PC-9 (cell line): Measurements from ENCODE around the gene PRSS56. TPM values are rescaled to one million over a fixed set of nuclear protein-coding genes. Genes with fewer than 3 reads are reported as not detected.

ENCODE experiments used
- BruUV-seq: library from RNA; stranded (reverse); fragments of 400-500 nt; replicated peaks from 2 replicates; lab custom pipeline; 2021; lab: Mats Ljungman, UMichigan
- CTCF ChIA-PET: fragments of 300-600 bp; sonication (Branson Sonifier 250); formaldehyde crosslinking; loops from one replicate; lab custom pipeline; 2022; ENCODE audit warnings: antibody characterized with exemption; lab: Charles Lee
- POLR2A ChIA-PET: fragments of 300-600 bp; sonication (Branson Sonifier 250); formaldehyde crosslinking; loops from one replicate; lab custom pipeline; 2022; ENCODE audit warnings: antibody characterized with exemption; ENCODE audit not compliant: unreplicated experiment; lab: Charles Lee
- DNase-seq, 2 experiments: peaks; one replicate each; pipeline versions ENCODE4 v3.0.0 to v3.0.0-alpha.2; 2015 to 2022; ENCODE audit warnings: mixed read lengths in 1 of 2
- H2AFZ ChIP-seq: fragments of 200-600 bp; sonication (generic); 2 replicates; pipeline ENCODE4 v1.8.1; 2017; ENCODE audit warnings: antibody characterized with exemption
- H3F3A ChIP-seq: fragments of 200-600 bp; sonication (generic); 2 replicates; pipeline ENCODE4 v1.8.1; 2017; ENCODE audit warnings: antibody characterized with exemption, mild to moderate bottlenecking, low read depth; ENCODE audit not compliant: insufficient read depth
- H3K27ac ChIP-seq: fragments of 200-600 bp; sonication (generic); 2 replicates; pipeline ENCODE4 v1.6.1; 2016; ENCODE audit warnings: mixed run types
- H3K27me3 ChIP-seq: fragments of 200-600 bp; sonication (generic); 2 replicates; pipeline ENCODE4 v1.6.1; 2016; ENCODE audit warnings: low read depth, mixed run types; ENCODE audit not compliant: insufficient read depth
- H3K36me3 ChIP-seq: fragments of 200-600 bp; sonication (generic); 2 replicates; pipeline ENCODE4 v1.6.1; 2016; ENCODE audit warnings: low read depth, mixed run types
- H3K4me1 ChIP-seq: fragments of 200-600 bp; sonication (generic); replicated peaks from 2 replicates; pipeline ENCODE4 v1.6.1; 2016; ENCODE audit warnings: mixed run types; ENCODE audit not compliant: insufficient read depth
- H3K4me2 ChIP-seq: fragments of 200-600 bp; sonication (generic); 2 replicates; pipeline ENCODE4 v1.6.1; 2017; ENCODE audit warnings: mixed run types
- H3K4me3 ChIP-seq: fragments of 200-600 bp; sonication (generic); 2 replicates; pipeline ENCODE4 v1.6.1; 2016; ENCODE audit warnings: mixed run types
- H3K79me2 ChIP-seq: fragments of 200-600 bp; sonication (generic); 2 replicates; pipeline ENCODE4 v1.6.1; 2017; ENCODE audit warnings: low read depth, mixed run types
- H3K9me2 ChIP-seq: fragments of 200-600 bp; sonication (generic); 2 replicates; pipeline ENCODE4 v1.8.1; 2017; ENCODE audit warnings: mild to moderate bottlenecking; ENCODE audit not compliant: insufficient read depth
- H3K9me3 ChIP-seq: fragments of 200-600 bp; sonication (generic); 2 replicates; pipeline ENCODE4 v1.8.1; 2016; ENCODE audit warnings: low read depth; ENCODE audit not compliant: insufficient read depth
- H4K20me1 ChIP-seq: fragments of 200-600 bp; sonication (generic); 2 replicates; pipeline ENCODE4 v1.8.1; 2017; ENCODE audit not compliant: insufficient read depth
- EZH2 ChIP-seq: fragments of 200-600 bp; sonication (generic); IDR thresholded peaks from 2 replicates; pipeline ENCODE4 v1.8.0; 2017; ENCODE audit warnings: antibody characterized with exemption, low read depth
- intact Hi-C: fragments of 100-400 bp; cut with micrococcal nuclease; formaldehyde crosslinking; loops from one replicate; pipeline ENCODE4 v1.10.0; 2022; ENCODE audit not compliant: unreplicated experiment
- total RNA-seq: library from RNA; stranded (reverse); gene quantifications from 2 replicates; pipeline ENCODE4 v1.2.3, GENCODE V29; 2021
- TF ChIP-seq, protein P1 (sequence below): fragments of 200-600 bp; sonication (generic); conservative IDR thresholded peaks from 2 replicates; pipeline ENCODE4 v1.6.1; 2017; ENCODE audit warnings: mixed run types, antibody characterized with exemption, mild to moderate bottlenecking, moderate library complexity

Gene PRSS56
- total RNA-seq, 1 experiment from 2014 or later, result not detected

DNA sequence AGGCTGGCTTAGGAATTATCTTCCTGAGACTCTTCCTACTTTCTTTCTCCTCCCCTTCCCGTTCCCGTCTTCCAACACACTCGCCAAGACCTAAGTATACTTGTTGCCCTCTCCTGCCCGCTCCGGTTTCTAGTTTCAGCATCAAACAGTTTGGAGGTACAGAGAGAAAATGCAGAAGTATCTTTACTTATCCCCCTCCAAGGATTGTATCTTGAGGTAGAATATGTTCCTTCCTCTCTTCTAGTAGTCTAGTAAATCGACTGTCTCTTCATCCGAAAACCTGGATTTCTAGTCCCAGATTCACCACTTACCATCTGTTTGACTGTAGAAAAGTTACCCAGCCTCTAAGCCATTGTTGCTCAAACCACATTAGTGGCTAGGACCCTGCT, 31.1 kb downstream of the PRSS56 start:
- peak overlapping the region; percentile 87 for H3K4me3 ChIP-seq
- no peak for DNase-seq
- H3F3A ChIP-seq, result no peaks in the 10 kb centered on the region; the same call in 1 of the 2 replicates
- peaks cover 3% of the 10 kb centered on the region; the same call in 1 of the 2 replicates for H3K36me3 ChIP-seq
- H2AFZ ChIP-seq, result peak overlapping the region; percentile 97
- TSS peak; percentile 32 for BruUV-seq
- H3K4me2 ChIP-seq, result peak overlapping the region; percentile 91
- intact Hi-C loops, result loop anchor here (2.0 to 5.0 kb wide), 2 partner anchors 42 to 701 kb away; partner anchors contain the start of gene ATG16L1
- no peaks in the 10 kb centered on the region for H3K9me3 ChIP-seq
- POLR2A ChIA-PET, result interaction anchor here (0.6 to 1.0 kb wide), 2 partner anchors 138 to 878 kb away, joined by 5 to 7 read pairs; no protein-coding TSS in a partner anchor
- H4K20me1 ChIP-seq, result peaks cover 33% of the 10 kb centered on the region
- peaks cover 13% of the 10 kb centered on the region for H3K4me1 ChIP-seq
- H3K79me2 ChIP-seq, result peaks cover 87% of the 10 kb centered on the region
- H3K9me2 ChIP-seq, result no peaks in the 10 kb centered on the region
- no peaks in the 10 kb centered on the region for H3K27me3 ChIP-seq
- TF ChIP-seq, protein P1, sequence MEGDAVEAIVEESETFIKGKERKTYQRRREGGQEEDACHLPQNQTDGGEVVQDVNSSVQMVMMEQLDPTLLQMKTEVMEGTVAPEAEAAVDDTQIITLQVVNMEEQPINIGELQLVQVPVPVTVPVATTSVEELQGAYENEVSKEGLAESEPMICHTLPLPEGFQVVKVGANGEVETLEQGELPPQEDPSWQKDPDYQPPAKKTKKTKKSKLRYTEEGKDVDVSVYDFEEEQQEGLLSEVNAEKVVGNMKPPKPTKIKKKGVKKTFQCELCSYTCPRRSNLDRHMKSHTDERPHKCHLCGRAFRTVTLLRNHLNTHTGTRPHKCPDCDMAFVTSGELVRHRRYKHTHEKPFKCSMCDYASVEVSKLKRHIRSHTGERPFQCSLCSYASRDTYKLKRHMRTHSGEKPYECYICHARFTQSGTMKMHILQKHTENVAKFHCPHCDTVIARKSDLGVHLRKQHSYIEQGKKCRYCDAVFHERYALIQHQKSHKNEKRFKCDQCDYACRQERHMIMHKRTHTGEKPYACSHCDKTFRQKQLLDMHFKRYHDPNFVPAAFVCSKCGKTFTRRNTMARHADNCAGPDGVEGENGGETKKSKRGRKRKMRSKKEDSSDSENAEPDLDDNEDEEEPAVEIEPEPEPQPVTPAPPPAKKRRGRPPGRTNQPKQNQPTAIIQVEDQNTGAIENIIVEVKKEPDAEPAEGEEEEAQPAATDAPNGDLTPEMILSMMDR, result no peak
- no peak for TF ChIP-seq EZH2
- H3K27ac ChIP-seq, result peak overlapping the region; percentile 89
- CTCF ChIA-PET, result interaction anchor here (0.6 kb wide), 1 partner anchor 149 kb away, joined by 9 read pairs; no protein-coding TSS in a partner anchor

DNA sequence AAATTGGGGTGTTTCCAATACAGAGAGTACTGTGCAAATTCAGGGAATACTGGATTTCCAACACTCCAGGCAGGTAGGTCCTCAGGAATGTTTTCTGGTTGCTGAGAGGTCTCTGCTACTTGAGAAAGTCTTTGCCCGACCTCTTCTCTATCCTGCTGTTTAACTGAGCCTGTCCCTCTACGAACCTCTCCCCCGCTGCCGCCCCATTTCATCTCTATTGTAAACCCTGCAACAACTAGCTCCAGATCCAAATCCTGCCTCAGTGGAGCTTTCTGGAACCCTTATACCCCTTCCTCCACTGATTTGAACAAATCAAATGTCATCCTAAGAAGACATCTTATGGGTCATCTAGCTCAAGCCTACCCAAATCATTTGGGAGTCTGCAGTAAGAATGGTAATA, 31.6 kb downstream of the PRSS56 start:
- Histone ChIP-seq H2AFZ (no peak overlapping the region), H3K79me2 (peaks cover 82% of the 10 kb centered on the region), H3K9me2 (no peaks in the 10 kb centered on the region), H3K27ac (no peak overlapping the region), H3K36me3 (peaks cover 3% of the 10 kb centered on the region; the same call in 1 of the 2 replicates), H4K20me1 (peaks cover 34% of the 10 kb centered on the region), H3K9me3 (no peaks in the 10 kb centered on the region), H3K4me3 (peak overlapping the region; percentile 87), H3K4me1 (peaks cover 13% of the 10 kb centered on the region), H3K4me2 (peak overlapping the region; percentile 91), H3K27me3 (no peaks in the 10 kb centered on the region), H3F3A (no peaks in the 10 kb centered on the region; the same call in 1 of the 2 replicates)
- ChIA-PET POLR2A (no interaction called here), CTCF (interaction anchor here (0.6 kb wide), 1 partner anchor 149 kb away, joined by 9 read pairs; no protein-coding TSS in a partner anchor)
- TF ChIP-seq, protein P1, result no peak
- TF ChIP-seq EZH2, result no peak
- no TSS peak for BruUV-seq
- DNase-seq, result no peak
- intact Hi-C loops, result loop anchor here (2.0 to 5.0 kb wide), 2 partner anchors 41 to 701 kb away; partner anchors contain the start of gene ATG16L1

DNA sequence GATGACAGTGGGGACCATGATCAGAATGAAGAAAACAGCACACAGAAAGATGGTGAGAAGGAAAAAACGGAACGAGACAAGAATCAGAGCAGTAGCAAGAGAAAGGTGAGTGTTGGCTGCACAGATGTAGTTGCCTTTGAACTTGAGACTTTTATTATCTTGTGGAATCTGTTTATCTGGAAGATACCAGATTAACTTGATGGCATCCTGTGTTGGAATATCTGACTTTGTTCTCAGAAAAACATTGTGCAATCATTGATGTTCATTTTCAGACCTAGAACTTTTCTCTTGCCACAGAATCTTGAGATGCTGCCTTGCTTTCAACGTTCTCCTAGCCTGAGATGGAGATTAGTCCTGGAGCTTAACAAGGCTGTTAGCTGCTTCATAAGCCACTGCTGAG, 36.2 kb downstream of the PRSS56 start:
- no peak overlapping the region for H3K4me2 ChIP-seq
- H3K79me2 ChIP-seq, result peaks cover 41% of the 10 kb centered on the region
- no peak overlapping the region for H2AFZ ChIP-seq
- DNase-seq, result no peak
- H3K9me2 ChIP-seq, result no peaks in the 10 kb centered on the region
- no peaks in the 10 kb centered on the region for H3K9me3 ChIP-seq
- H3K36me3 ChIP-seq, result 0 out of 2 replicates have a peak, but pooled peaks cover 3% of the 10 kb centered on the region
- H3K27me3 ChIP-seq, result no peaks in the 10 kb centered on the region
- BruUV-seq, result no TSS peak
- no peak overlapping the region for H3K4me3 ChIP-seq
- peaks cover 7% of the 10 kb centered on the region; the same call in 1 of the 2 replicates for H3F3A ChIP-seq
- CTCF ChIA-PET, result no interaction called here
- peaks cover 5% of the 10 kb centered on the region; the same call in 1 of the 2 replicates for H3K4me1 ChIP-seq
- POLR2A ChIA-PET, result interaction anchor here (0.7 kb wide), 1 partner anchor 1298 kb away, joined by 4 read pairs; no protein-coding TSS in a partner anchor
- H4K20me1 ChIP-seq, result peaks cover 40% of the 10 kb centered on the region
- TF ChIP-seq, protein P1, result no peak
- no peak for TF ChIP-seq EZH2
- no peak overlapping the region for H3K27ac ChIP-seq
- intact Hi-C loops, result no loop called here
